Fibroblast of lung (primary cell): ENCODE data around the gene LRRC10. TPM values are rescaled to one million over a fixed set of nuclear protein-coding genes. Genes with fewer than 3 reads are reported as not detected.

Experiments used
- DNase-seq, 2 donors: peaks; one replicate each; pipeline versions ENCODE4 v3.0.0 to v3.0.0-alpha.2; 2010; ENCODE audit warnings: low read depth in 2 of 2
- H2AFZ ChIP-seq: 2 replicates; pipeline ENCODE4 v1.5.1; 2012; ENCODE audit warnings: low read length, control low read depth, inconsistent platforms
- H3K27ac ChIP-seq: 2 replicates; pipeline ENCODE4 v1.5.1; 2011; ENCODE audit warnings: low read length, control low read depth; ENCODE audit not compliant: insufficient read depth
- H3K27me3 ChIP-seq: 2 replicates; pipeline ENCODE4 v1.5.1; 2011; ENCODE audit warnings: mild to moderate bottlenecking, low read length; ENCODE audit not compliant: control insufficient read depth, insufficient read depth
- H3K36me3 ChIP-seq: 2 replicates; pipeline ENCODE4 v1.5.1; 2011; ENCODE audit warnings: low read length; ENCODE audit not compliant: control insufficient read depth, insufficient read depth
- H3K4me1 ChIP-seq: 2 replicates; pipeline ENCODE4 v1.5.1; 2011; ENCODE audit warnings: low read length; ENCODE audit not compliant: control insufficient read depth, insufficient read depth; ENCODE audit errors: extremely low read depth
- H3K4me2 ChIP-seq: 2 replicates; pipeline ENCODE4 v1.5.1; 2011; ENCODE audit warnings: low read length, control low read depth; ENCODE audit not compliant: insufficient read depth; ENCODE audit errors: extremely low read depth
- H3K4me3 ChIP-seq, 4 experiments: fragments of 200-600 bp in 1 of 4; sonication (generic) in 1 of 4; replicated peaks in 1 of 4; 2 replicates each; pipeline ENCODE4 v1.5.1; 2011 to 2016; ENCODE audit warnings: low read length in 4 of 4, low read depth in 3 of 4, mild to moderate bottlenecking in 3 of 4, control low read depth in 2 of 4, inconsistent platforms in 1 of 4, mixed read lengths in 1 of 4; ENCODE audit not compliant: insufficient read depth in 1 of 4; ENCODE audit errors: control extremely low read depth in 1 of 4
- H3K79me2 ChIP-seq: 2 replicates; pipeline ENCODE4 v1.5.1; 2012; ENCODE audit warnings: mild to moderate bottlenecking, low read length, inconsistent platforms; ENCODE audit not compliant: control insufficient read depth, insufficient read depth
- H3K9ac ChIP-seq: 2 replicates; pipeline ENCODE4 v1.5.1; 2011; ENCODE audit warnings: mild to moderate bottlenecking, low read length, control low read depth; ENCODE audit not compliant: insufficient read depth
- H3K9me3 ChIP-seq: 2 replicates; pipeline ENCODE4 v1.5.1; 2012; ENCODE audit warnings: low read depth, low read length; ENCODE audit not compliant: control insufficient read depth, insufficient read depth
- H4K20me1 ChIP-seq: 2 replicates; pipeline ENCODE4 v1.5.1; 2011; ENCODE audit warnings: low read length; ENCODE audit not compliant: control insufficient read depth, insufficient read depth; ENCODE audit errors: extremely low read depth
- CTCF ChIP-seq, 2 donors: IDR thresholded peaks in 1 of 2; conservative IDR thresholded peaks in 1 of 2; 1 replicate in 1 of 2; 2 replicates in 1 of 2; pipeline ENCODE4 v1.5.1; 2011 to 2012; ENCODE audit warnings: low read length in 2 of 2, control low read depth in 1 of 2, inconsistent platforms in 1 of 2, low read depth in 1 of 2, mild to moderate bottlenecking in 1 of 2
- EZH2 ChIP-seq: IDR thresholded peaks from 2 replicates; pipeline ENCODE4 v1.5.1; 2012; ENCODE audit warnings: low read length, control low read depth, mild to moderate bottlenecking; ENCODE audit errors: missing control alignments
- polyA plus RNA-seq, 2 donors: library from polyadenylated mRNA; depleted of rRNA in 1 of 2; stranded (reverse) in 1 of 2; unstranded in 1 of 2; fragments of >200 nt; gene quantifications; 2 replicates each; pipeline ENCODE4 v1.2.1, GENCODE V29; 2011 to 2012; ENCODE audit warnings: missing spikeins in 1 of 2
- total RNA-seq: library from RNA; depleted of rRNA; stranded (reverse); fragments of >200 nt; gene quantifications from 2 replicates; pipeline ENCODE4 v1.2.1, GENCODE V29; 2014

LRRC10 gene
- total and polyA plus RNA-seq, 2 donors (not counting 1 experiment from before 2014, with no cell fraction given): not detected

- DNase-seq: no peak
- TF ChIP-seq CTCF (conservative IDR thresholded peaks at IDR 0.05 in 1 of 2, IDR thresholded peaks at IDR 0.05 in 1 of 2; ENCODE audit: low read depth in 1 of 2, low read length in 2 of 2): no peak
- no peak for TF ChIP-seq EZH2
- Histone ChIP-seq H3K4me2 (no peak overlapping the region), H3K79me2 (no peaks in the 10 kb centered on the region), H3K9me3 (no peaks in the 10 kb centered on the region), H3K4me3 (no peak overlapping the region), H3K36me3 (peaks cover 15% of the 10 kb centered on the region), H3K27ac (no peak overlapping the region), H4K20me1 (no peaks in the 10 kb centered on the region), H3K9ac (no peak overlapping the region), H3K4me1 (no peaks in the 10 kb centered on the region), H2AFZ (no peak overlapping the region), H3K27me3 (no peaks in the 10 kb centered on the region)
Observed at GRCh38 chr12:69598174-69598753, 12.4 kb downstream of the LRRC10 start.

- no peak overlapping the region for H3K9ac ChIP-seq
- no peak overlapping the region for H3K27ac ChIP-seq
- H3K4me3 ChIP-seq: no peak overlapping the region
- H2AFZ ChIP-seq: no peak overlapping the region
- no peaks in the 10 kb centered on the region for H3K9me3 ChIP-seq
- no peaks in the 10 kb centered on the region for H3K27me3 ChIP-seq
- peaks cover 20% of the 10 kb centered on the region for H3K36me3 ChIP-seq
- no peaks in the 10 kb centered on the region for H3K79me2 ChIP-seq
- no peak overlapping the region for H3K4me2 ChIP-seq
- no peaks in the 10 kb centered on the region for H4K20me1 ChIP-seq
- no peak for DNase-seq
- TF ChIP-seq CTCF (conservative IDR thresholded peaks at IDR 0.05 in 1 of 2, IDR thresholded peaks at IDR 0.05 in 1 of 2; ENCODE audit: low read depth in 1 of 2, low read length in 2 of 2) (no peak), EZH2 (no peak)
- H3K4me1 ChIP-seq: no peaks in the 10 kb centered on the region
Observed at GRCh38 chr12:69595689-69596088, 15.0 kb downstream of the LRRC10 start.

- DNase-seq: no peak
- H3K4me2 ChIP-seq: no peak overlapping the region
- H2AFZ ChIP-seq: no peak overlapping the region
- H3K27ac ChIP-seq: no peak overlapping the region
- no peaks in the 10 kb centered on the region for H4K20me1 ChIP-seq
- TF ChIP-seq EZH2 (no peak), CTCF (conservative IDR thresholded peaks at IDR 0.05 in 1 of 2, IDR thresholded peaks at IDR 0.05 in 1 of 2; ENCODE audit: low read depth in 1 of 2, low read length in 2 of 2) (no peak)
- H3K9ac ChIP-seq: no peak overlapping the region
- peaks cover 23% of the 10 kb centered on the region for H3K36me3 ChIP-seq
- no peaks in the 10 kb centered on the region for H3K27me3 ChIP-seq
- no peak overlapping the region for H3K4me3 ChIP-seq
- H3K79me2 ChIP-seq: peaks cover 13% of the 10 kb centered on the region
- no peaks in the 10 kb centered on the region for H3K9me3 ChIP-seq
- no peaks in the 10 kb centered on the region for H3K4me1 ChIP-seq
Observed at GRCh38 chr12:69589082-69589481, 21.6 kb downstream of the LRRC10 start.
